ENCODE results near the gene SLC6A18. TPM values are rescaled to one million over a fixed set of nuclear protein-coding genes. Genes with fewer than 3 reads are reported as not detected.

Gene SLC6A18
- total and polyA plus RNA-seq, 9 of the 15 experiments (the other 6 are each of a cell fraction or from before 2014, with no cell fraction given), result not detected

DNA sequence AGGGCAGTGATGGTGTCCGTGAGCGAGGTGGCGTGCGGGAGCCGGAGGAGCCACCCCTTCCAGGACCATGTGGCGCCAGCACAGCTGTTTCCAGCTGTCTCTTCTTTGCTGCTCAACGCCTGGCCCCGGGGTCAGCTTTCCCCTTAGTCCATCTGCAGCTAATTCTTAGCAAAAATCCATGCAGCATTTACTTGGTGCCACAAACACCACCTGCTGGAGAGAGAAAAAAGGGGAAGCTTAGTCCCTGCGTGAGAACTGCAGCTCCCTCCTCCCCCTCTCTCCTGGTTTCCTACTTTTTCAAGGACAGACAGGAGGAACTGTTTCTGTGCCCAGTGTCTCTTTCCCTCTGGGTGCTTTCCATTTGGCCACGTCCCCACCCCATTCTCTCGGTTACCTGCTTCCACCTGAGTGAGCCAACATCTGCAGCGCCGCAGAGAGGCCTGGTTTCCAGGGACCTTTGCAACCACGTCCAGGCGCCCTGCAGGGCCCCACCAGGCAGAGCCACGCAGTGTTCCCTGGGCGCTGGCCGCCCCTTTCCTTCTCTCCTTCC, 20.4 kb upstream of the SLC6A18 start (continued):
- TF ChIP-seq, protein P1, sequence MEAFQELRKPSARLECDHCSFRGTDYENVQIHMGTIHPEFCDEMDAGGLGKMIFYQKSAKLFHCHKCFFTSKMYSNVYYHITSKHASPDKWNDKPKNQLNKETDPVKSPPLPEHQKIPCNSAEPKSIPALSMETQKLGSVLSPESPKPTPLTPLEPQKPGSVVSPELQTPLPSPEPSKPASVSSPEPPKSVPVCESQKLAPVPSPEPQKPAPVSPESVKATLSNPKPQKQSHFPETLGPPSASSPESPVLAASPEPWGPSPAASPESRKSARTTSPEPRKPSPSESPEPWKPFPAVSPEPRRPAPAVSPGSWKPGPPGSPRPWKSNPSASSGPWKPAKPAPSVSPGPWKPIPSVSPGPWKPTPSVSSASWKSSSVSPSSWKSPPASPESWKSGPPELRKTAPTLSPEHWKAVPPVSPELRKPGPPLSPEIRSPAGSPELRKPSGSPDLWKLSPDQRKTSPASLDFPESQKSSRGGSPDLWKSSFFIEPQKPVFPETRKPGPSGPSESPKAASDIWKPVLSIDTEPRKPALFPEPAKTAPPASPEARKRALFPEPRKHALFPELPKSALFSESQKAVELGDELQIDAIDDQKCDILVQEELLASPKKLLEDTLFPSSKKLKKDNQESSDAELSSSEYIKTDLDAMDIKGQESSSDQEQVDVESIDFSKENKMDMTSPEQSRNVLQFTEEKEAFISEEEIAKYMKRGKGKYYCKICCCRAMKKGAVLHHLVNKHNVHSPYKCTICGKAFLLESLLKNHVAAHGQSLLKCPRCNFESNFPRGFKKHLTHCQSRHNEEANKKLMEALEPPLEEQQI (IDR thresholded peaks at IDR 0.05), result no peak
- TF ChIP-seq ZNF696 (CRISPR knock-in tag; conservative IDR thresholded peaks at IDR 0.05) (no peak), RBM17 (IDR thresholded peaks at IDR 0.05; ENCODE audit: borderline replicate concordance, low read depth, low read length) (no peak), DDX20 (tag; IDR thresholded peaks at IDR 0.05; ENCODE audit: low read depth) (no peak), CBX2 (IDR thresholded peaks at IDR 0.05; ENCODE audit: insufficient read depth, low read length, poor library complexity, severe bottlenecking) (no peak), ZNF124 (CRISPR knock-in tag; IDR thresholded peaks at IDR 0.05) (no peak), SIRT6 (IDR thresholded peaks at IDR 0.05; ENCODE audit: low read depth, low read length) (no peak), SMARCA4 (IDR thresholded peaks at IDR 0.05) (no peak), RFX1 (IDR thresholded peaks at IDR 0.05) (no peak), BCL6 (CRISPR knock-in tag; IDR thresholded peaks at IDR 0.05) (no peak), ZFX (CRISPR knock-in tag; IDR thresholded peaks at IDR 0.05) (peak; percentile 48), POLR2AphosphoS2 (IDR thresholded peaks at IDR 0.05; ENCODE audit: low read length) (no peak), MYC (IDR thresholded peaks at IDR 0.05; ENCODE audit: low read depth, low read length) (no peak), MYC (CRISPR knock-in tag; IDR thresholded peaks at IDR 0.05; ENCODE audit: borderline replicate concordance, low read depth) (no peak), RUNX1 (IDR thresholded peaks at IDR 0.05; ENCODE audit: low read depth) (no peak)
- TF ChIP-seq, protein P2, sequence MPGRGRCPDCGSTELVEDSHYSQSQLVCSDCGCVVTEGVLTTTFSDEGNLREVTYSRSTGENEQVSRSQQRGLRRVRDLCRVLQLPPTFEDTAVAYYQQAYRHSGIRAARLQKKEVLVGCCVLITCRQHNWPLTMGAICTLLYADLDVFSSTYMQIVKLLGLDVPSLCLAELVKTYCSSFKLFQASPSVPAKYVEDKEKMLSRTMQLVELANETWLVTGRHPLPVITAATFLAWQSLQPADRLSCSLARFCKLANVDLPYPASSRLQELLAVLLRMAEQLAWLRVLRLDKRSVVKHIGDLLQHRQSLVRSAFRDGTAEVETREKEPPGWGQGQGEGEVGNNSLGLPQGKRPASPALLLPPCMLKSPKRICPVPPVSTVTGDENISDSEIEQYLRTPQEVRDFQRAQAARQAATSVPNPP (IDR thresholded peaks at IDR 0.05; ENCODE audit: borderline replicate concordance, insufficient read depth, insufficient read length), result no peak
- TF ChIP-seq, protein P3, sequence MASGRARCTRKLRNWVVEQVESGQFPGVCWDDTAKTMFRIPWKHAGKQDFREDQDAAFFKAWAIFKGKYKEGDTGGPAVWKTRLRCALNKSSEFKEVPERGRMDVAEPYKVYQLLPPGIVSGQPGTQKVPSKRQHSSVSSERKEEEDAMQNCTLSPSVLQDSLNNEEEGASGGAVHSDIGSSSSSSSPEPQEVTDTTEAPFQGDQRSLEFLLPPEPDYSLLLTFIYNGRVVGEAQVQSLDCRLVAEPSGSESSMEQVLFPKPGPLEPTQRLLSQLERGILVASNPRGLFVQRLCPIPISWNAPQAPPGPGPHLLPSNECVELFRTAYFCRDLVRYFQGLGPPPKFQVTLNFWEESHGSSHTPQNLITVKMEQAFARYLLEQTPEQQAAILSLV (tag; IDR thresholded peaks at IDR 0.05), result no peak
- TF ChIP-seq, protein P4, sequence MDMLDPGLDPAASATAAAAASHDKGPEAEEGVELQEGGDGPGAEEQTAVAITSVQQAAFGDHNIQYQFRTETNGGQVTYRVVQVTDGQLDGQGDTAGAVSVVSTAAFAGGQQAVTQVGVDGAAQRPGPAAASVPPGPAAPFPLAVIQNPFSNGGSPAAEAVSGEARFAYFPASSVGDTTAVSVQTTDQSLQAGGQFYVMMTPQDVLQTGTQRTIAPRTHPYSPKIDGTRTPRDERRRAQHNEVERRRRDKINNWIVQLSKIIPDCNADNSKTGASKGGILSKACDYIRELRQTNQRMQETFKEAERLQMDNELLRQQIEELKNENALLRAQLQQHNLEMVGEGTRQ (CRISPR knock-in tag; IDR thresholded peaks at IDR 0.05), result no peak
- TF ChIP-seq, protein P5, sequence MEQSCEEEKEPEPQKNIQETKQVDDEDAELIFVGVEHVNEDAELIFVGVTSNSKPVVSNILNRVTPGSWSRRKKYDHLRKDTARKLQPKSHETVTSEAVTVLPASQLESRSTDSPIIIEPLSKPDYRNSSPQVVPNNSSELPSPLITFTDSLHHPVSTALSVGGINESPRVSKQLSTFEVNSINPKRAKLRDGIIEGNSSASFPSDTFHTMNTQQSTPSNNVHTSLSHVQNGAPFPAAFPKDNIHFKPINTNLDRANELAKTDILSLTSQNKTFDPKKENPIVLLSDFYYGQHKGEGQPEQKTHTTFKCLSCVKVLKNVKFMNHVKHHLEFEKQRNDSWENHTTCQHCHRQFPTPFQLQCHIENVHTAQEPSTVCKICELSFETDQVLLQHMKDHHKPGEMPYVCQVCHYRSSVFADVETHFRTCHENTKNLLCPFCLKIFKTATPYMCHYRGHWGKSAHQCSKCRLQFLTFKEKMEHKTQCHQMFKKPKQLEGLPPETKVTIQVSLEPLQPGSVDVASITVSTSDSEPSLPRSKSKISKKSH (CRISPR knock-in tag; IDR thresholded peaks at IDR 0.05), result no peak
- TF ChIP-seq, protein P6, sequence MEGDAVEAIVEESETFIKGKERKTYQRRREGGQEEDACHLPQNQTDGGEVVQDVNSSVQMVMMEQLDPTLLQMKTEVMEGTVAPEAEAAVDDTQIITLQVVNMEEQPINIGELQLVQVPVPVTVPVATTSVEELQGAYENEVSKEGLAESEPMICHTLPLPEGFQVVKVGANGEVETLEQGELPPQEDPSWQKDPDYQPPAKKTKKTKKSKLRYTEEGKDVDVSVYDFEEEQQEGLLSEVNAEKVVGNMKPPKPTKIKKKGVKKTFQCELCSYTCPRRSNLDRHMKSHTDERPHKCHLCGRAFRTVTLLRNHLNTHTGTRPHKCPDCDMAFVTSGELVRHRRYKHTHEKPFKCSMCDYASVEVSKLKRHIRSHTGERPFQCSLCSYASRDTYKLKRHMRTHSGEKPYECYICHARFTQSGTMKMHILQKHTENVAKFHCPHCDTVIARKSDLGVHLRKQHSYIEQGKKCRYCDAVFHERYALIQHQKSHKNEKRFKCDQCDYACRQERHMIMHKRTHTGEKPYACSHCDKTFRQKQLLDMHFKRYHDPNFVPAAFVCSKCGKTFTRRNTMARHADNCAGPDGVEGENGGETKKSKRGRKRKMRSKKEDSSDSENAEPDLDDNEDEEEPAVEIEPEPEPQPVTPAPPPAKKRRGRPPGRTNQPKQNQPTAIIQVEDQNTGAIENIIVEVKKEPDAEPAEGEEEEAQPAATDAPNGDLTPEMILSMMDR (IDR thresholded peaks at IDR 0.05 in 2 of 3, conservative IDR thresholded peaks at IDR 0.05 in 1 of 3; ENCODE audit: insufficient read depth in 2 of 3, low read depth in 1 of 3, low read length in 3 of 3), result peak; percentile 77 to 91 (median 83)

Data from K562 (cell line).